Left cardiac atrium (tissue), 4 donors: ENCODE measurements around the gene FOXRED2. TPM values are rescaled to one million over a fixed set of nuclear protein-coding genes. Genes with fewer than 3 reads are reported as not detected.
"Not testable (repeated sequence)": the region's sequence is repeated elsewhere in the genome, so short reads cannot be mapped to it uniquely, and the experiment has no call there.

Experiments used
- ATAC-seq, 2 donors: fragments of 200-7000 bp; cut with Tn5 transposase; one replicate each; pipeline ENCODE4 v1.9.1; 2020; ENCODE audit warnings: mild to moderate bottlenecking in 2 of 2, moderate library complexity in 2 of 2
- DNase-seq: peaks from one replicate; pipeline ENCODE4 v3.0.0-alpha.2; 2020
- intact Hi-C, 2 donors: fragments of 100-400 bp; cut with DNase I; formaldehyde crosslinking; loops; one replicate each; pipeline versions ENCODE4 v1.14.1 to v1.15.1; 2022 to 2023
- long read RNA-seq: library from polyadenylated mRNA; unstranded; transcript quantifications from one replicate; pipeline ENCODE4 v2.0.0, GENCODE V29; 2021
- total RNA-seq, 2 donors: library from RNA; stranded (reverse); fragmentation: NEBNext Ultra II Directional; extraction: Animal tissue kit (Norgen Biotek cat#: 25700); gene quantifications; one replicate each; pipeline ENCODE4 v1.2.1, GENCODE V29; 2021
- donor health status: DM: no; HTN: yes; CAD: no.
- donor health status: DM: no; HTN: yes; CAD: no; lungs with severe emphysema.
- donor health status: DM: yes; HTN: yes; CAD: no.
- donor health status: Dilated cardiomyopathy.

FOXRED2 gene
- 1 to 10 TPM; 5.1 to 8.5 TPM for total RNA-seq
- long read RNA-seq, partial matches to known transcripts, result 1 of 2 reads
- long read RNA-seq, other reads (novel, unspliced or antisense), result 1 of 2 reads

- ATAC-seq, result peak; percentile 89 to 95
- peak; percentile 92 for DNase-seq
- intact Hi-C loops, result no loop called here
These were observed at the start of gene FOXRED2 for GRCh38 chr22:36506637-36507517. Gene FOXRED2, minus strand, starts transcription at chr22:36507040. Its CDS starts 618 bp downstream, at chr22:36506422.

- DNase-seq, result no peak
- intact Hi-C loops, result no loop called here
- ATAC-seq, result no peak
These were observed 47.3 kb upstream of the FOXRED2 start for GRCh38 chr22:36554098-36554497.

- no peak for DNase-seq
- no peak for ATAC-seq
- intact Hi-C loops, result loop anchor here in 1 of 2 donors (2.0 kb wide), 1 partner anchor 73 kb away; no protein-coding TSS in a partner anchor
These were observed 45.4 kb upstream of the FOXRED2 start for GRCh38 chr22:36552289-36552688.

GRCh38 chr22:36550701-36551495, 44.1 kb upstream of the FOXRED2 start:
- intact Hi-C loops, result no loop called here
- DNase-seq, result no peak
- no peak for ATAC-seq

GRCh38 chr22:36549033-36549432, 42.2 kb upstream of the FOXRED2 start:
- ATAC-seq, result no peak
- DNase-seq, result no peak
- intact Hi-C loops, result loop anchor here in 1 of 2 donors (10.0 kb wide), 1 partner anchor 226 kb away; the partner anchor contains the start of gene IFT27

- intact Hi-C loops, result loop anchor here in 1 of 2 donors (10.0 kb wide), 1 partner anchor 226 kb away; the partner anchor contains the start of gene IFT27
- peak in 1 of 2 donors; percentile 31 for ATAC-seq
- no peak for DNase-seq
These were observed 41.8 kb upstream of the FOXRED2 start for GRCh38 chr22:36548606-36549005.

GRCh38 chr22:36546932-36547331, 40.1 kb upstream of the FOXRED2 start:
- DNase-seq (no peak), ATAC-seq (no peak)
- intact Hi-C loops, result loop anchor here in 1 of 2 donors (2.0 to 10.0 kb wide), 2 partner anchors 228 to 310 kb away; partner anchors contain the start of gene IFT27

- peak; percentile 39 for DNase-seq
These were observed 39.4 kb upstream of the FOXRED2 start for GRCh38 chr22:36546092-36546804.

GRCh38 chr22:36544107-36544620, 37.3 kb upstream of the FOXRED2 start:
- ATAC-seq (no peak), DNase-seq (no peak)
- intact Hi-C loops, result loop anchor here in 1 of 2 donors (10.0 kb wide), 1 partner anchor 231 kb away; the partner anchor contains the start of gene IFT27

More at GRCh38 chr22:36546092-36546804, 39.4 kb upstream of the FOXRED2 start:
- ATAC-seq, result peak; percentile 63
- intact Hi-C loops, result loop anchor here in 1 of 2 donors (2.0 to 10.0 kb wide), 2 partner anchors 229 to 311 kb away; partner anchors contain the start of gene IFT27

- ATAC-seq, result peak in 1 of 2 donors; percentile 78
These were observed 35.1 kb upstream of the FOXRED2 start for GRCh38 chr22:36541831-36542411.

GRCh38 chr22:36540867-36541642, 34.2 kb upstream of the FOXRED2 start:
- intact Hi-C loops, result loop anchor here in 1 of 2 donors (10.0 kb wide), 1 partner anchor 234 kb away; the partner anchor contains the start of gene IFT27
- no peak for ATAC-seq
- no peak for DNase-seq

More at GRCh38 chr22:36541831-36542411, 35.1 kb upstream of the FOXRED2 start:
- intact Hi-C loops, result loop anchor here in 1 of 2 donors (10.0 kb wide), 1 partner anchor 233 kb away; the partner anchor contains the start of gene IFT27
- DNase-seq, result no peak

GRCh38 chr22:36538529-36538928, 31.7 kb upstream of the FOXRED2 start:
- ATAC-seq, result no peak
- intact Hi-C loops, result no loop called here
- no peak for DNase-seq

GRCh38 chr22:36536717-36537116, 29.9 kb upstream of the FOXRED2 start:
- ATAC-seq, result no peak
- intact Hi-C loops, result no loop called here
- DNase-seq, result no peak

GRCh38 chr22:36533320-36533719, 26.5 kb upstream of the FOXRED2 start:
- intact Hi-C loops, ATAC-seq, DNase-seq: not testable (repeated sequence)

GRCh38 chr22:36532466-36532865, 25.6 kb upstream of the FOXRED2 start:
- intact Hi-C loops, result no loop called here
- ATAC-seq, result no peak
- DNase-seq, result no peak

GRCh38 chr22:36528795-36529751, 22.2 kb upstream of the FOXRED2 start, which contains the start of gene EIF3D:
Gene EIF3D, minus strand, starts transcription at chr22:36529166. Its CDS starts 3,045 bp downstream, at chr22:36526121.
- ATAC-seq (peak; percentile 95 to 97), DNase-seq (peak; percentile 99)
- intact Hi-C loops, result no loop called here
